PC-9 (cell line): ENCODE data around the gene TREX2.

Source experiments
- CTCF ChIP-seq: fragments of 200-600 bp; sonication (generic); conservative IDR thresholded peaks from 2 replicates; pipeline ENCODE4 v1.6.1; 2017; ENCODE audit warnings: mixed run types, antibody characterized with exemption, mild to moderate bottlenecking, moderate library complexity
- EZH2 ChIP-seq: fragments of 200-600 bp; sonication (generic); IDR thresholded peaks from 2 replicates; pipeline ENCODE4 v1.8.0; 2017; ENCODE audit warnings: antibody characterized with exemption, low read depth

GRCh38 chrX:153486171-153486570 is 40.3 kb upstream of the TREX2 start:
- TF ChIP-seq CTCF (no peak), EZH2 (no peak)
